NCI-H510A treated with DMSO at 0.1 percent for 48 hours (cell line): Measurements from ENCODE around the gene SLC23A2.
"Not testable (repeated sequence)": the region's sequence is repeated elsewhere in the genome, so short reads cannot be mapped to it uniquely, and the experiment has no call there.

ENCODE experiments used
- DNase-seq: peaks from one replicate; lab custom pipeline; 2025; lab: John Stamatoyannopoulos, UW

Gene SLC23A2

DNA sequence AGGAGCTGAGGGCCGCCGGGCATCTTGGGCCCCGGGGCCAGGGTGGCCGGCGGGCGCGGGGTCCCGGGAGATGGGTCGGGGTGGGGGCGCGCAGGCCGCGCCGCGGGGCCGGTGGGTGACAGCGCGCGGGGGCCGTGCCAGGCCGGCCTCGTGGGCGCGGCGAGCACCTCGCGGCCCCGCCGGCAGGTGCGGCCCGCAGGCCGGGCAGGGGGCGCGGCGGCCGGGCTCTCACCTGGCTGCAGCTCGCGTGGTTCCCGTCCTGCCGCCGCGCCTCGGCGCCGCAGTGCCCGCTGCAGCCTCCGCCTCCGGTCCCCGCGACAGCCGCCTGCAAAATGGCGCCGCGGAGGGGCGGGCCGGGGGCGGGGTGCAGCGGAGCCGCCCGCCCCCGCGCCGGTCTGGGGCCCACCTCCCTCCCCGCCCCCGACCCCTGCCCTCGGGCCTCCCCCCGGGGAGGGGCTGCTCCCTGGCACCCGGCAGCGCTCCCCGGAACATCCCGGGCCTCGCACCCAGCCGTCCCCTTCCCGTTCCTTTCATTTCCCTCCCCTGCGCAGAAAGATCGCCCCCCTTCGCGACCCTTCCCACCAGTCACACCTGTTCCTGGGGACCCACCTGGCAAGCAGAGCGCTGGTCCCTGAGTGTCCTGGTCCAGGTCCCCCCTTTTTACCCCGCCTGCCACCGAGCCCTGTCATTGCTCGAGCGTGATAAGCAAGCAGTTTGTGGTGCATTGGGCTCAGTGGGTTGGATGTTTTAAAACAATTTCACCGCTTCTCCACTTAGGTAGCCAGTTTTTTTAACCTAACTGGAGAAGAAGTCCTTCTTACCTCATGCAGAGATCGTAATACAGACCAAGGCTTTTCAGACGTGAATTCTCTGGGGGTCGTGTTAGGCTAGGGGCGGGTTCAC is at the start of gene SLC23A2:
Gene SLC23A2, minus strand, starts transcription at position 337 of the 903 bp plus-strand sequence. CDS start 68,948 bp downstream, outside the sequence.
- peak; percentile 60 for DNase-seq

DNA sequence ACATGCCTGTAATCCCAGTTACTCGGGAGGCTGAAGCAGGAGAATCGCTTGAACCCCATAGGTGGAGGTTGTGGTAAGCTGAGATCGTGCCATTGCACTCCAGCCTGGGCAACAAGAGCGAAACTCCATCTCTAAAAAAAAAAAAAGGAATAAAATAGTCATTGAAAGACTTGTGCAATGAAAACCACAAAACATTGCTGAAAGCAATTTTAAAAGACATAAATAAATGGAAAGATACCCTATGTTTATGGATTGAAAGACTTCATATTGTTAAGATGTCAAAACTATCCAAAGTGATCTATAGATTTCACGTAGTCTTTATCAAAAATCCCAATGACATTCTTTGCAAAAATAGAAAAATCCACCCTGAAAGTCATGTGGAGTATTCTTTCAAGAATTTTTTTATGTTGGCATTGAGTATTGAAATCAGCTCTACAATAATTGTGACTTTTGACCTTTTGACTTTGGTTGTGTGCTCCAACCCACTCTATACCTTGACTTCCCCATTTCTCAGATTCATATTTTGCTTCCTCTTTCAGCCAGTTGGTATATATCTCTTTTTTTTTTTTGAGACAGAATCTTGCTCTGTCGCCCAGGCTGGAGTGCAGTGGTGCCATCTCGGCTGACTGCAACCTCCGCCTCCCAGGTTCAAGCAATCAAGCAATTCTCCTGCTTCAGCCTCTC is 45.5 kb upstream of the SLC23A2 start:
- no peak for DNase-seq

DNA sequence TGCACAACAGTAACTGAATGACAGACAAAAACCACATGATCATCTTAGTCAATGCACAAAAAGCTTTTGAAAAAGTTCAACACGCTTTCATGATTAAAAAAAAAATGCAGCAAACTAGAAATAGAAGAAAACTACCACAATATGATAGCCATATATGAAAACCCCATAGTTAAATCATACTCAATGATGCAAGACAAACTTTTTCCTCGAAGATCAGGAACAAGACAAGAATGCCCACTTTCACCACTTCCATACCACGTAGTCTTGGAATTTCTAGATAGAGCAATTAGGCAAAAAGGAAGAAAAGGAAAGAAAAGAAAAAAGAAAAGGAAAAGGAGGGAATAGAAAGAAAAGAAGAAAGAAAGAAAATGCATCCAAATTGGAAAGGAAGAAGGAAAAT is 44.6 kb upstream of the SLC23A2 start:
- DNase-seq, result no peak

DNA sequence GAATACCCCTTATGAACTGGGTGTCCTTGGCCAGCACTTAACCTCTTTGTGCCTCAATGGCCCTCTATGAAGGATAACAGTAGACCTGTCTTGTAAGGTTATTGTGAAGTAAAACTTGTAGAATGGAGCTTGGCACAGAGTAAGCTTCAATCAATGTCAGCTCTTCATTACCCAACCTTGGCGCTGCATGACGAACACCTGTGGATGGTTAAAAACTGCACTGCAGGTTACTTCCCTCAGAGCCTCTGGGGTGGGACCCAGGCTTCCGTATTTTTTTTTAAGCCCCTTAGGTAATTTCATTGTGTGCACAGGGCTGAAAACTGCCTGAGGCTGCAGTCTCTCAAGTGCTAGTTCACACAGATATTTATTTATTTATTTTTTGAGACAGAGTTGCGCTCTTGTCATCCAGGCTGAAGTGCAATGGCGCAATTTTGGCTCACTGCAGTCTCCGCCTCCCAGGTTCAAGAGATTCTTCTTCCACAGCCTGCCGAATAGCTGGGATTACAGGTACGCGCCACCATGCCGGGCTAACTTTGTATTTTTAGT is 42.8 kb upstream of the SLC23A2 start:
- no peak for DNase-seq

DNA sequence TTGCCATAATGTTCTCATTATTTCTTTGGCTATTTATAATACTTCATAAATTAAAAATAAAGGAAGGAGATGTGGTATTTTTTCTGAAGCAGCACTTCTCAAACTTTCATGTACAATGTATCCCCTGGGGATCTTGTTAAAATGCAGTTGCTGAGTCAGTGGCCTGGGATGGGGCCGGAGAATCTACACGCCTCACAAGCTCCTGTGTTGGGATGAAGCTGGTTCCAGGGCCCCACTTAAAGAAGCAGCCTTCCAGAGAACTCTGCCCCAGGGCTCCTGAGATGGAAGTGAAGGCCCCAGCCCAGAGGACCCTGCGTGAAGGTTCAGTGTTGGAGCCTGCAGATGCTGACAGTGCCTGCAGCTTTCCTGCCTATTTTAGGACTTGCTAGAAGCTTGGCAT is 40.1 kb upstream of the SLC23A2 start:
- no peak for DNase-seq

DNA sequence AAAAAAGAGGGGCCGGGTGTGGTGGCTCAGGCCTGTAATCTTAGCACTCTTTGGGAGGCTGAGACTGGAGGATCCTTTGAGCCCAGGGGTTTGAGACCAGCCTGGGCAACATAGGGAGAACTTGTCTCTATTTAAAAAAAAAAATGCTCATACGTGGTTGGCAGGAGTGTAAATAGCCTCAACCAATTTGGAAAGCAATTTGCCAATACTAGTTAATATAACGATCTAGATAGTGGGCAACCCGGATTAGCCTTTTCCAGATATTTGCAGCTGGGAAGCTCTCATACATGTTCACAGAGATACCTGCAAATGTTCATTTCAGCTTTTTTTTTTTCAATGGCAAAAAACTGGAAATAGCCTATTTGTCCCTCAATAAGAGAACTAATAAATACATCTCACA is 39.0 kb upstream of the SLC23A2 start:
- DNase-seq, result no peak

DNA sequence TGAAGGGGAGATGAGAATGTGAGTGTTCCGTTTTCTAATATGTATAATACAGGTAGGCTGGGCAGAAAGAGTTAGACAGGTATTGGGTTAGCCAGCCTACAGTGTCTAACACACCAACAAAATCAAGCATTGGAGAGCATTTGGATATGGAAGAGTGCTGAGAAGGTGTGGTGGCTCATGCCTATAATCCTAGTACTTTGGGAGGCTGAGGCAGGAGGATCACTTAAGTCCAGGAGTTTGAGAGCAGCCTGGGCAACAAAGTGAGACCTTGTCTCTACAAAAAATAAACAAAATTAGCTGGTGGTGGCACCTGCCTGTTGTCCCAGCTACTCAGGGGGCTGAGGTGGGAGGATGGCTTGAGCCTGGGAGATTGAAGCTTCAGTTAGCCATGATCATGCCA is 38.6 kb upstream of the SLC23A2 start:
- DNase-seq, result no peak

DNA sequence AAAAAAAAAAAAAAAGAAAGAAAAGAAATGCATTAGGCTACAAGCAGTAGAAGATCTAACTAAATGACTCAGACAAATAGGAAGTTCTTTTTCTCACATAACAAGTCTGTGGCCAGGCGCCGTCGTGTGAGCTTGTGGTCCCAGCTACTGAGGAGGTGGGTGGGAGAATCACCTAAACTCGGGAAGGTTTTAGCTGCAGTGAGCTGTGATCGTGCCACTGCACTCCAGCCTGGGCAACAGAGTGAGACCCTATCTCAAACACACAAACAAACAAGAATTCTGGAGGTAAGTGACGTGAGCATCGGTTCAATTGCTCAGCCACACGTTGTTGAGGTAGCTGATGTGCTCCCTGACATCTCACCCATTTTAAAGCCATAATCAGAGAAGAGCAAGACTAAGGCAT is 37.9 kb upstream of the SLC23A2 start:
- no peak for DNase-seq

DNA sequence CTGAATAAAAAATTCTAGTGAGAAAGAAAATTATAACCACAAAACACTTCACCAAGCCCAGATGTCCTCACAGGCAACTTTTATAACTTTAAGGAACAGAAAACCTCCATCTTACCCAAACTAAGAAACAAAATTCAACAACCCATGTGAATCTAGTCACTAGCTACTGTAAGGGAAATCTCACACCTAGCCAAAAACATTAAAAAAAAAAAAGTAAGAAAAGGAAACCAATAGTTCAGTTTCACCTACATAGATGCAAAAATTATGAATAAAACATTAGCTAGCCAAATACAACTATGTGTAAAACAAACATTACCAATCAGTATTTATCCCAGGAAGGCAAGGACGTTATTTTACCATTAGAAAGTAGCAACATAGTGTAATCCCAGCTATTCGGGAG is 35.5 kb upstream of the SLC23A2 start:
- no peak for DNase-seq

DNA sequence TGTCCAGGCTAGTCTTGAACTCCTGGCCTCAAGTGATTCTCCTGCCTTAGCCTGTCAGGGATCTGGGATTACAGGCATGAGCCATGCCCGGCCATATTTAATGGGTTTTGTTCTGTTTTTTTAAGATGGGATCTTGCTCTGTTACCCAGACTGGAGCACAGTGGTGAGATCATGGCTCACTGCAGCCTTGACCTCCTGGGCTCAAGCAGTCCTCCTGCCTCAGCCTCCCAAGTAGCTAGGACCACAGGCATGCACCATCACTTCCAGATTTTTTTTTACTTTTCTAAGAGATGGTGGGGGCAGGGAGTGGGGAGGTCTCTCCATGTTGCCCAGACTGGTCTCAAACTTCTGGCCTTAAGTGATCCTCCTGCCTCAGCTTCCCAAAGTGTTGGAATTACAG is 34.2 kb upstream of the SLC23A2 start:
- DNase-seq, result not testable (repeated sequence)

DNA sequence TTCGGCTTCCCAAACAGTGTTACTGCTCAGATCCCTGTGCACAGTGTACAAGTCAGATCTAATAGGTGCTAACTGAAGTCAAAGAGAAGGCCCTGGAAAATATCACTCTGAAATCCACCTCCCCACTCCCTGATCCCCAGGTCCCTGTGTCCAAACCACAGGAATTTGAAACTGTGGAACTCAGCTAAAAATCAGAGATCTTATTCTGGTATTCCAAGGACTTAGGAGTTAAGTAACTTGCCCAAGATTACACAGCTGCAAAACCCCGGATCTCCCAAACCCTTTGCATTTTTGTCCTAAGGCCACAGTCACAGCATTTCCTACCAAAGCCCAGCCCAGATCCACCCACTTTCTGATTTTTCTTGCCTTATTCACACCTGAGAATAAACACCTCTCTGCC is 32.3 kb upstream of the SLC23A2 start:
- no peak for DNase-seq

DNA sequence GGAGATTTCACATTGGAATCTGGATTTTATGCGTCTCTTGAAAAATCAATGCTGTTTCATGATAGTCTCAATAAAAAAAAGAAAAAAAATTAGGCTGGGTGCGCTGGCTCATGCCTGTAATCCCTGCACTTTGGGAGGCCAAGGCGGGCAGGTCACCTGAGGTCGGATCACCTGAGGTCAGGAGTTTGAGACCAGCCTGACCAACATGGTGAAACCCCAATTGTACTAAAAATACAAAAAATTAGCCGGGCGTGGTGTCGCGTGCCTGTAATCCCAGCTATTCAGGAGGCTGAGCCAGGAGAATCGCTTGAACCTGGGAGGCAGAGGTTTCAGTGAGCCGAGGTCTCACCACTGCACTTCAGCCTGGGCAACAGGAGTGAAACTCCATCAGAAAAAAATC is 30.4 kb upstream of the SLC23A2 start:
- not testable (repeated sequence) for DNase-seq

DNA sequence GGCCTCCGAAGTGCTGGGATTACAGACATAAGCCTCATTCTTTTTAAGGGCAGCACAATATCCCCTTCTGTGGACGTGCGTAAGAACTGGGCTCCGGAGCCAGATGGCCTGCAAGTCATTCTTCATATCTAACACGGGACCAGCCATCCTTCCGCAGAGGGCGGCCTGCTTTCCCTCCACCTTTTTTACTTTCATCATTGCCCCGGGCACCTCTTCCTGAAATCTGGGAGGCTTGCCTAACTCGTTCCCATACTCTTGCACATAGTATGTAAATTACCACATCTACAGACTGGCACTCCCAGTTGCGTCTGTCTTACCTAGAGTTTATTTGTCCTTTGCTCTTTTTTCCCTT is 29.9 kb upstream of the SLC23A2 start:
- no peak for DNase-seq

DNA sequence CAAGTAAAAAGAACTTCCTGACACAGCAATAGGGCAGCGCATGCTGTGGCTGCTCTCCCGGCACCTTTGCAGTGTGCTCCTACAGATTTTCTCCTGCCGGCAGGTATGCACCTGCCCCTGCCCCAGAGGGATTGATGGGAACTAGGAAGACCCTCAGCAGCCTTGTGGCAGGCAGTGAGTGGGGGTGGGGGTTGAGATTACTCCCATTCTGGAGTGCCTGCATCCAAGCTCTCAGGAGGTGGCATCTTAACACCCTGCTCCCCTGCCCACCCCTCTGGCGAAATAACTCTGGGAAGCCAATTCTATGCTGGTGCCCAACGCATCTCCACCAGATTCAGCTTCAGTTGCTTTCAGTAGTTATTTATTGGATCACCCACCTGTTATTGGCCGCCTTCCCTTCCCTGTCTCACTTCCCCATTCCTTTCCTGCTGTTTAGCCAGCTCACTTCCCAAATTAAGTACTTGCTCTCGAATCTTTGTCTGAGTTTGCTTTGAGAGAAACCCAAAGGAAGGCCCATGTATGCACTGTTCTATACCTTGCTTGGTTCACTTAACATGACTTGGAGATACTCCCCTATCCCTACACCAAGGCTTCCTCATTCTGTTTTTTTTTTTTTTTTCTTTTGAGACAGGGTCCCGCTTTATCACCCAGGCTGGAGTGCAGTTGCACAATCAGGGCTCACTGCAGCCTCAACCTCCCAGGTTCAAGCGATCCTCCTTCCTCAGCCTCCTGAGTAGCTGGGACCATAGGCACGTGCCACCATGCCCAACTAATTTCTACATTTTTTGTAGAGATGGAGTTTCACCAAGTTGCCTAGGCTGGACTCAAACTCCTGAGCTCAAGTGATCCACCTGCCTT is 29.3 kb upstream of the SLC23A2 start:
- no peak for DNase-seq

DNA sequence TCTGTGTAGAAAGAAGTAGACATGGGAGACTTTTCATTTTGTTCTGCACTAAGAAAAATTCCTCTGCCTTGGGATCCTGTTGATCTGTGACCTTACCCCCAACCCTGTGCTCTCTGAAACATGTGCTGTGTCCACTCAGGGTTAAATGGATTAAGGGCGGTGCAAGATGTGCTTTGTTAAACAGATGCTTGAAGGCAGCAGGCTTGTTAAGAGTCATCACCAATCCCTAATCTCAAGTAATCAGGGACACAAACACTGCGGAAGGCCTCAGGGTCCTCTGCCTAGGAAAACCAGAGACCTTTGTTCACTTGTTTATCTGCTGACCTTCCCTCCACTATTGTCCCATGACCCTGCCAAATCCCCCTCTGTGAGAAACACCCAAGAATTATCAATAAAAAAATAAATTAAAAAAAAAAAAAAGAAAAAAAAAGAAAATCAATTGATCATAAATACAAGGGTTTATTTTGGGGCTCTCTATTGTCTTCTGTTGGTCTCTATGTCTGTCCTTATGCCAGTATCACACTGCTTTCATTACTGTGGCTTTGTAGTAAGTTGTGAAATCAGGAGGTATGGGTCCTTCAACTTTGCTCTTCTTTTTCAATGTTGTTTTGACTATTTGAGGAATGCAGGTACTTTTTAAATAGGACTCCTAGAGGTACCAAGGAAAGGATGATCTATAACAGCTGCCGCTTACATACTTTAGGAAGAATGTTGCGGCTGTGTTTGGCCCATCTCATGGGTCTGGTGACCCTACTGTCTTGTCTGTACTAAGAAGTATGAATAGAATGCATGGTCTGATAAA is 27.1 kb upstream of the SLC23A2 start:
- not testable (repeated sequence) for DNase-seq

DNA sequence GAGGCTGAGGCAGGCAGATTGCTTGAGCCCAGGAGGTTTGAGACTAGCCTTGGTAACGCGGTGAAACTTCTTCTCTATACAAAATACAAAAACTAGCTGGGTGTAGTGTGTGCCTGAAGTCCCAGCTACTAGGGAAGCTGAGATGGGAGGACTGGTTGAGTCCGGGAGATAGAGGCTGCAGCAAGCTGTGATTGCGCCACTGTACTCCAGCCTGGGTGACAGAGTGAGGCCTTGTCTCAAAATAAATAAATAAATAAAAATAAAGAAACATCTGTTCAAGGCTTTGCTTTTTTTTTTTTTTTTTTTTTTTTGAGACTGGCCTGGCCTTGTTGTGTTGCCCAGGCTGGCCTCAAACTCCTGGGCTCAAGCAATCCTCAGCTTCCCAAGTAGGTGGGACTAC is 23.7 kb upstream of the SLC23A2 start:
- DNase-seq, result no peak

DNA sequence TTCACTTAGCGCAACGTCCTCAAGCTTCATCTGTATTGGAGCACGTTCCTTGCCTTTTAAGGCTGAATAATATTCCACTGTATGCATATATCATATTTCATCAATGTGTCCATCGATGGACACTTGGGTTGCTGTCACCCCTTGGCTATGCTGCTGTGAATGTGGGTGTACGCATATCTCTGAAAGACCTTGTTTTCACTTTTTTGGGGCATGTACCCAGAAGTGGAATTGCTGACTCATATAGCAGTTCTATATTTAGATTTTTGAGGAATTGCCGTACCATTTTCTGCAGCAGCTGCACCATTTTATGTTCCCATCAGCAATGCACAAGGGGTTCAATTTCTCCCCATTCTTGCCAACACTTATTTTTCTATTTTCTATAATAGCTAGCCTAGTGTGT is 22.8 kb upstream of the SLC23A2 start:
- no peak for DNase-seq

DNA sequence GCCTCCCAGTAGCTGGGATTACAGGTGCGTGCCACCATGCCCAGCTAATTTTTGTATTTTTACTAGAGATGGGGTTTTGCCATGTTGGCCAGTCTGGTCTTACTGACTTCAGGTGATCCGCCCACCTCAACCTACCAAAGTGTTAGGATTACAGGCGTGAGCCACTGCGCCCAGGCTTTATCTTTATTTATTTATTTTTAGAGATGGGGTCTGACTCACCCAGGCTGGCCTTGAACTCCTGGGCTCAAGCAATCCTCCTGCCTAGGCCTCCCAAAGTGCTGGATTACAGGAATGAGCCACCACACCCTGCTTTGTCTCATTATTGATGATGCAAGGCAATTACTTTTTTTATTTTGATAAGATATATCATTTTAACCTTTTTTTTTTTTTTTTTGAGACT is 21.9 kb upstream of the SLC23A2 start:
- not testable (repeated sequence) for DNase-seq

DNA sequence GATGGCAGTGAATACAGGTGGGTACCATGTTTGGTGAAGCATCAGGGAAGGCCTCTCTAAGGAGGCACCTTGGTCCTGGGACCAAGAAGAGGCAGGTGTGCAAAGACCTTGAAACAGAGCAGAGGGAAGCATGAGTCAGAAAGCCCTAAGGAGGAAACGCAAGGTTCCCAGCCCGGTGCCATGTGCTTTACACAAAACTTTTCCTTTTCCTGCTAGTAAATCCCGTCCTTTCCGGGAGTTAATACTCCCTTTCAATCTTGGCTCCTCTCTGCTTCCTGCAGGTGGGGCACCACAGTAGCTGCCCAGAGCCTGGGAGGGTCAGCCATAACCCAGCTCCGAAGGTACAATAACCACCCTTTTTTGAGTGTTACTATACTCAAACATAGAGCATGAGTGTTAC is 19.4 kb upstream of the SLC23A2 start:
- no peak for DNase-seq

DNA sequence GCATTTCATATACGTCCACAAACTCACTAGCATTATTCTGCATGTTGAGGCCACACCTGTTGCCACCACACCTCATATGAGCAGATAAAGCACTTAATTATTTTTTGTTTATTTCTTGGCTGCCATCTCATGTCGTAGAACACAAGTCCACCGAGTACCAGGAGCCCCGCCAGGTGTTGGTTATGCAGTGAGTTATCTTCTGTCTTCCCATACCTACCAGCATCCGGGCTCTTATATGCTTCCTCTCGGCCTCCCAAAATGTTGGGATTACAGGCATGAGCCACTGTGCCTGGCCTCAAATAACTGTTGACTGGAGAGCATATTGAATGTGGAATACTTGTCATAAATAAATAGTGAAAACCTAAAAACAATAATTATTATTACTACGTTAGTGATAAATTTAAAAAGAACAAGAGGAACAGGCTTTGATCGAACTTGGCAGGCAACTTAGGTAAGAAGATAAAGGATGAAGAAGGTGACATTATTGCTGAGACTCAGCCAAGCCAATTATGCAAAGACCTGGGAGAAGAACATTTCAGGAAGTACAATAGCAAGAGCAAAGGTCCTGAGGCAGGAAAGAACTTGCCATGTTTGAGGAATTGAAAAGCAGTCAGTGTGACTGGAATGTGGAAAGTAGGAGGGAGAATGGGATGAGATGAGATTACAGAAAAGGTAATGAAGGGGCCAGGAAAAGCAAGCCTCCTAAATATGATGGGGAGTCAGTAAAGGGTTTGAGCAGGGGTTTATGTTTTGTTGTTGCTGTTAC is 12.6 kb upstream of the SLC23A2 start:
- DNase-seq, result no peak

DNA sequence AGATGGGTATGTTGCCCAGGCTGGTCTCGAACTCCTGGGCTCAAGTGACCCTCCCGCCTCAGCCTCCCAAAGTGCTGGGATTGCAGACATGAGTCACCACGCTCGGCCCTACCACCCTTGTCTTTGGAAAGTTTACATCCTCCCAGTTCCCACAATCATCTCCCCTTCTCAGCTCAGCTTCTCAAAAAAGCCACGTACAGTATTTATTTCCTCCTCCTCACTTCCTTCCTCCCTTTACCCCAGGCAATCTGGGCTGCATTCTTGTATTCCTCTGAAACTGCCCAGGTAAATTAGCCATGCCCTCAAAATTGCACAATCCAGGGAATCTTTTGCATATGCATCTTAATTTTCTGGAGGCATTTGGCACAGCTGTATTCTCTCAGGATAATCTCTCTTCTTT is 7.4 kb upstream of the SLC23A2 start:
- no peak for DNase-seq
